DMS79 treated with DMSO at 0.1 percent for 48 hours (cell line): ENCODE data around the gene PPP1R9A.

Experiments
- DNase-seq: peaks from one replicate; lab custom pipeline; 2025; lab: John Stamatoyannopoulos, UW

Gene PPP1R9A

GRCh38 chr7:95204618-95205017, 297.2 kb downstream of the PPP1R9A start:
- DNase-seq, result no peak

- no peak for DNase-seq
Observed at GRCh38 chr7:95205665-95206225, 298.4 kb downstream of the PPP1R9A start.

GRCh38 chr7:95209276-95209675, 301.9 kb downstream of the PPP1R9A start:
- DNase-seq, result no peak

- DNase-seq, result no peak
Observed at GRCh38 chr7:95209788-95210187, 302.4 kb downstream of the PPP1R9A start.

DNA sequence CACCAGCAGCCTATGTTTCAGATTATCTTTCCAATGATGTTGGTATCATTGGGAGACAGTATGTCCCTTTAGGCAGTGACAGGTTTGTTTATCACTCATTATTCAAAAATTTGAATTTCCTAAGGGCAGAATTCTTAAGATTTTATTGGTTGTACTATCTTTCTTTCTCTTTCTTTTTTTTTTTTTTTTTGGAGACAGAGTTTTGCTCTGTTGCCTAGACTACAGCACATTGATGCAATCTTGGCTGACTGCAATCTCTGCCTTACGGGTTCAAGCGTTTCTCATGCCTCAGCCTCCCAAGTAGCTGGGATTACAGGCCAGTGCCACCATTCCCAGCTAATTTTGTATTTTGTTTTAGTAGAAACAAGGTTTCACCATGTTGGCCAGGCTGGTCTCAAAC, 305.8 kb downstream of the PPP1R9A start:
- no peak for DNase-seq

- DNase-seq, result no peak
Observed at GRCh38 chr7:95213809-95214492, 306.6 kb downstream of the PPP1R9A start.

DNA sequence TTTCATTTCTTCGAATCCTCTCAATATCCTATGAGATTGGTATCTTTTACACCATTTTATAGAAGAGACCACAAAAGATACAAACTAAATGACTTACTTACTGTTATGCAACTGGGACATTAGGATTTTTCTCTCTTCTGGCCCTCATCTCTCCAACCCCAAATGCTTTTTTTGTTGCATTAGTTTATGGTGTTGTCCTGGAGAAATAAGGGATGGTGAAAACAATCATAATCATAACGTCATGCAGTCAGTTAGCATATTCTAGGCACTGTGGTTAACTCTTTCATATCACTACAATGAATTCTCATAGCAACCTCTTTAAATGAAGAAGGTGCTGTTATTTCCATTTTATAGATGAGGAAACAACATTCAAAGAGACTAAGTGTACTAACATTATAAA, 312.3 kb downstream of the PPP1R9A start:
- no peak for DNase-seq

DNA sequence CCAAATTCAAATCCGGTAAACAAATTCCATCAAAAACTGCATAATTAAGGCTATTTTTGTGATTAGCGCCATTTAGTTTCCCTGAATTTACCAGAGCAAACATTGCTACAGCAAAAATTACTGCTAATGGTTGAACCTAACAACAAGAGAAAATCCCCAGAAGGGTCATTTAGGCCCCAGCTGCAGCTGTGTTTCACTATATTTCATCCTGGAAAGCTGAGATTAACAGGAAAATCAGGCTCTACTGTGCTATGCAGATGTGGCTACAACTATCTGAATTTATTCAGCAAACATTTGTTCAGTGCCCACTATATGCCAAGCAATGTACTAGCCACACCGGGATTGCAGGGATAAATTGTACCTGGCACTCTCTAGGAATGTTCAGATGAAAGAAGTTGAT, 312.9 kb downstream of the PPP1R9A start:
- DNase-seq, result no peak

DNA sequence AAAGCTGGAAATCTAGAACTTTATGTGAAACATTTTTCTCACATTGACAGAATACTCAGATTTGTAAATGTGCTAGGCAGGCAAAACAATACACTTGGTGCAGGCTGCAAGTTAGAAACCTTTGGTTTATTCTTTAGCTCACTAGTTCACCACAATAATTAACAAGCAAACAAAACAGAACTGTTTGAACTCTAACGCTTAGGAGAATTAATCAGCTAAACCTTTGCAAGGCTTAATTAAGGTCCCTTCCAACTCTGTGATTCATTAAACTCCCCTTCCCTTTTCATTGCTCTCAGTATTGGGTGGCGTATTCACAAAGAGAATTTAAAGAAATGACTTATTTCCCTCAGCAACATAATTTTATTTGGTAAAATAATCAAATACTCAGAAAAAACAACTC, 317.9 kb downstream of the PPP1R9A start:
- DNase-seq, result no peak

DNA sequence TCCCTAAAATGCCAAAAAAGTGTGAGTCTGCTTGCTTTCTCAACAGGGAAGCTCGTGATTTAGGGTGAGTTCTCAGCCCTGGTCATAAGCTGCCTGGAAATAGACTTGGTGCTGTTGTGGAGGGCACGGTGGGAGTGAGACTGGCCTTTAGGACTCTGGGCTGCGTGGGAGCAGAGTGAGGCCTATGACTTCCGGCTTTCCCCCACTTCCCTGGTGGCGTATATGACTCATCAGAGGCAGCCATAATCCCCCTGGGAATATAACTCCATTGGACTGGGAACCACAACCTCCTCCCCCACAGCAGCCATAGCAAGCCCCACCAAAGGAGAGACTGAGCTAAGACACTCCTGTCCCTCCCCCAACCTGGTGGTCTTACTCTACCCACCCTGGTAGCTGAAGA, 321.9 kb downstream of the PPP1R9A start:
- DNase-seq, result no peak

DNA sequence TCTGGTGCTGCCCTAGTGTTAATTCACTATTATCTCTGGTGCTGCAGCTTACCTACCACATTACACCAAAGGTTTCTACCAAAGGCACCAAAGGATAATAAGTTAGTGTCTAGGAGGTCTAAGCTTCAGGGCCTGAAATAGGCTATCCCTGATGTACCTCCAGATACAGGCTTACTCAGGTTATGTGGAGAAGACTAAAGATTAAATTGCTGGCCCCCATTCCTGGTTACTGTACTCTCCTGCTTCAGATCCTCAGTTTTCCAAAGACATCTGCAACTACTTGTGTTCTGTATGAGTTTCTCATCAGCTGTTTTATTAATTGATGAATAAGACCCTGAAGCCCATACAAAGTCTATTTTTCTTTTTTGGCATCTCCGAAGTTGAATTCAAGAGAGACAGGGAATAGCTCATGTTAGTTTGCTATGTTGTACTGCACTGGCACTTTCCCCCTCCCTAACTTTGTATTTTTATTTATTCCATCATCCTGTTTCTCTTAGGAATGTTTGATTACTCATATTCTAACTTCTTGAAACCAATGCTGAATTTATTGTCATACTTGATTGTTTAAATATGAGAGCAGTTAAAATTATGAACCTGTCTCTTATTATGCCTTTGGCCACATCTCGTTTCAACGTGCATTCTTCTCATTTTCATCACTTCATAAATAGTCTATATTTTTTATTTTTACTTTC, 331.0 kb downstream of the PPP1R9A start:
- no peak for DNase-seq

DNA sequence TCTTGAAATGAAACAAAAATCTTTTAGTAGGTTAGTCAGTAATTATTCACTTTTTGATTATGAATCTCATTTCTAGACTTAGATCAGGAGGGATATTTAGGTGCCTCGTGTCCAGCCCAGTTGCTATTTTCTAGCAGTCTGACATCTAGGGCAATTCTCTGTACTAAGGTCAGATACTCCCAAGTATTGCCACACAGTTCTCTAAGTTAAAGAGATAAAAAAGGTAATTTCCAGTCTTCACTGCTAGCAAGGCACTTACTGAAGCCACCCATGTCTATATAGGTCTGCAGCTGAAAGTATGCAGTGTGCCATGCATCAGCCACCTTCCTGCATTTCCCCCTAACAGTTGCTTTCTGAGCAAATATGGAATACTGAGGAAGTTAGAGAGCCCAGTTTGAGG, 333.5 kb downstream of the PPP1R9A start:
- no peak for DNase-seq

- no peak for DNase-seq
Observed at GRCh38 chr7:95242266-95242665, 334.9 kb downstream of the PPP1R9A start.

DNA sequence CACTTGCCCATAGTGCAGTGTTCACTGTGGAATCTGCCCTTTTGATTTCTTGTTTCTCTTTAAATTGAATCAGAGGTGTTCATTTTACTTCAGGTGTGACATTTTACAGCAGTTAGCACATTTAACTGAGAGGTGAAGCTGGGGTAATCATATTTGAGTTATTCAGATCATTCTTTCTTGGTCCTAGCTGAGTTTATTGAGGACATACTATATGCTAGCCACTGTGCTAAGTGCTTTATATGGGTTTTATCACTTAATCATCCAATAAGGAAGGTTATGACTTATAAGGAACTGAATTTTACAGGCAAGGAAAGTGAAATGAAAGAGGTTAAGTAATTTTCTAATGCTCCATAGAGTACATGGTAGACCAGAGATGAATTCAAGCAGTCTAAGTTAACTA, 337.2 kb downstream of the PPP1R9A start:
- DNase-seq, result no peak

DNA sequence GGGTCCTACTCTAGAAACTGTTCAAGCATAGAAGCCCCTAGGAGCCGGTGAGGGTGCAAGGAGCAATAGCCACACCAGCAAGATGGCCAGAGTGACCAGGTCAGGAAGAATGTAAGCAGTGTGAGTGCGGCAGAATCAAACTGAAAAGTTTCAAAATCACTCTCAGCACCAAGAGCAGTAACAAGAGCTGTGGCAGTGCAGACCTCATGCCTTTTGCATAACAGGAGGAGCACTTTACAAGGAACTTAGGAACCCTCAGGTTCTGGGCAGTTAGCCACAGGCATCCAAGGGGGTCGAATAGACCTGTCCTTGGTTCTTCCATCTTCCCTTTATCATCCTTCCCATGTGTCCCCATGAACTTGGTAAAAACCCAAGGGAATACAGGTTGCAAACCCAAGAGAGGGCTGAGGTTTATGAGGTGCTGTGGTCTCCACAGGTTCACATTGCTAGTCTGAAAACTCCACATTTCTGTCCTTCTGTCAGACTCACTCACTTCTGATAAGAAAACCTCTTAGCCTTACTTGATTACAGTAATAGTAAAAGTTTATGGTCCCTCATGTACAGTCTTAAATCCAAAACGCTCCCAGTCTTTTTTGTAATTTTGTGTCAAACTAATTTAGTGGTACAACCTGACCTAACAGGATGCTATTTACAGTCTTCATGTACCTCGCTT, 338.6 kb downstream of the PPP1R9A start:
- DNase-seq, result no peak

- no peak for DNase-seq
Observed at GRCh38 chr7:95246831-95247370, 339.5 kb downstream of the PPP1R9A start.

GRCh38 chr7:95250571-95250970, 343.2 kb downstream of the PPP1R9A start:
- DNase-seq, result no peak

GRCh38 chr7:95251966-95252365, 344.6 kb downstream of the PPP1R9A start:
- no peak for DNase-seq

DNA sequence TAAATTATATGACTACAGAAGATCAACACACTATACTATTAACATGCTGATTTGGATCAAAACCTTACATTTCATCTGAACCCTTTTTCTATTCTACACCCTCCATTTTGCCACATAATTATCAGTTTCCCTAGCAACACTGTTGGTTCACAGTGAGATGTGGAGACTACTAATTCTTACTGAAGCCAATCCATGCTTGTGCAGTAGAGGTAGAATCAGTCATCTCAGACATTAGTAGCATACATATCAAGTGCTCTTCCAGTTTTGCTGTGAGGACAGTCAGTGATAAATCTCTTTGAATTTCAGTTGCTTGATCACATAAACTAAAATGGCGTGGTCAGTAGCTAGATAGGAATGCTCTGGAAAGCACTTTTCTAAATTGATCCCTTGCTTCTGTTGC, 346.6 kb downstream of the PPP1R9A start:
- DNase-seq, result no peak

DNA sequence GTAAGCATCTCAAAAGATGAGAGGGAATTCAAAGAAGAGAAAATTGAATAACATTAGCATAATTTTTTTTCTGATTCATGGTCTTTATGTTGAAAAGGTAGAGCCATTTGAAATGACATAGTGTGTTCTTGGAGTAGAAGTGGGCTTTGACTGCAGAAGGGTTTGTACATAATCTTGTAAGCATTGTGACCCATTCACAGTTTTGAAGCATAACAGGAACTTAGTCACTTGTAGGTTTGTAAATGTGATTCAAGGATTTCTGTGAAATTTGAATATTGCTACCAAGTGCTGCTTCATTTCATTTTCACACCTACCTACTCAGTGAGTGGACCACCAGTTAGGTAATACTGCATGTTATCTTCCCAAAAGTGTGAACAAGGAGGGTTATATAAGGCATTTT, 348.3 kb downstream of the PPP1R9A start:
- no peak for DNase-seq

DNA sequence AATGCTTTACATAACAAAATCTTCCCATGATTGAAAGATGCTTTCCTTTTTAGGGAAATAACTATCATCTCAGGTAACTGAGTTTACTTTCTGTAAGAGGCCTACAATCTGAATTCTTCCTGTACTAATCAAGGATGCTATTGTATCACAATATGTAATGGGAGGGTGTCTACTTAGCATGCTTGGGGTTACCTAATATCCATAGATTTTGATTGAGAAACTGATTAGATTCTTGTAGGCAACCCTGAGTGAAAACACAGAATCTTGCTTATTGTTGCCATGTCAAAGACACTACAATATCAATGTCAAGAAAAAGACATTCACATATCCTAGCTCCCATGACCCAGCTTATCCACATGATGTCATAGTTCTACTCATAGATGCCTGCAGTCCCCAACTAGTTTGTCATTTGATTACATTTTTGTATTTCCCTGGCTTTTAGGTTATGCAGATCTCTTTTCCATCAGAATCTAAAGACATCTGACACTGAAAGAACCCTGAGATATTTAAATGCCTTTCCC, 354.6 kb downstream of the PPP1R9A start:
- DNase-seq, result no peak

GRCh38 chr7:95262875-95263274, 355.5 kb downstream of the PPP1R9A start:
- no peak for DNase-seq
